GM12865 (cell line): ENCODE data around the gene OR2G6.
"Not testable (repeated sequence)": the region's sequence is repeated elsewhere in the genome, so short reads cannot be mapped to it uniquely, and the experiment has no call there.

ENCODE experiments used
- DNase-seq: peaks from one replicate; pipeline ENCODE4 v3.0.0; 2010; ENCODE audit warnings: low read depth
- H3K4me3 ChIP-seq: 2 replicates; pipeline ENCODE4 v1.5.1; 2011; ENCODE audit warnings: mild to moderate bottlenecking, low read depth, low read length, control low read depth
- CTCF ChIP-seq: IDR thresholded peaks from 2 replicates; pipeline ENCODE4 v1.5.1; 2011; ENCODE audit warnings: low read length, control low read depth, low read depth, inconsistent platforms; ENCODE audit not compliant: insufficient read depth; ENCODE audit errors: missing control alignments

OR2G6 gene

GRCh38 chr1:248565530-248566373, 57.9 kb downstream of the OR2G6 start:
- peak; percentile 40 for DNase-seq
- H3K4me3 ChIP-seq, result peak overlapping the region; percentile 38

- H3K4me3 ChIP-seq, DNase-seq: not testable (repeated sequence)
Measured at GRCh38 chr1:248569049-248569448, 61.2 kb downstream of the OR2G6 start.

GRCh38 chr1:248570811-248571210, 62.9 kb downstream of the OR2G6 start:
- DNase-seq, result not testable (repeated sequence)

GRCh38 chr1:248572049-248572448, 64.2 kb downstream of the OR2G6 start:
- not testable (repeated sequence) for DNase-seq

More at GRCh38 chr1:248570811-248571210, 62.9 kb downstream of the OR2G6 start:
- not testable (repeated sequence) for H3K4me3 ChIP-seq

GRCh38 chr1:248573856-248574255, 66.0 kb downstream of the OR2G6 start:
- not testable (repeated sequence) for H3K4me3 ChIP-seq, DNase-seq

More at GRCh38 chr1:248572049-248572448, 64.2 kb downstream of the OR2G6 start:
- not testable (repeated sequence) for H3K4me3 ChIP-seq

GRCh38 chr1:248574657-248575056, 66.8 kb downstream of the OR2G6 start, which contains the start of gene OR2T34:
Gene OR2T34 (minus strand): TSS chr1:248574757. CDS start chr1:248574757, 0 bp downstream.
- not testable (repeated sequence) for H3K4me3 ChIP-seq, DNase-seq

- no peak for DNase-seq
- no peak overlapping the region for H3K4me3 ChIP-seq
- no peak for TF ChIP-seq CTCF
Measured at GRCh38 chr1:248576260-248576980, 68.5 kb downstream of the OR2G6 start.
